Measurements from ENCODE around the gene SLC22A17.
"Not testable (repeated sequence)": the region's sequence is repeated elsewhere in the genome, so short reads cannot be mapped to it uniquely, and the experiment has no call there.

SLC22A17 gene

DNA sequence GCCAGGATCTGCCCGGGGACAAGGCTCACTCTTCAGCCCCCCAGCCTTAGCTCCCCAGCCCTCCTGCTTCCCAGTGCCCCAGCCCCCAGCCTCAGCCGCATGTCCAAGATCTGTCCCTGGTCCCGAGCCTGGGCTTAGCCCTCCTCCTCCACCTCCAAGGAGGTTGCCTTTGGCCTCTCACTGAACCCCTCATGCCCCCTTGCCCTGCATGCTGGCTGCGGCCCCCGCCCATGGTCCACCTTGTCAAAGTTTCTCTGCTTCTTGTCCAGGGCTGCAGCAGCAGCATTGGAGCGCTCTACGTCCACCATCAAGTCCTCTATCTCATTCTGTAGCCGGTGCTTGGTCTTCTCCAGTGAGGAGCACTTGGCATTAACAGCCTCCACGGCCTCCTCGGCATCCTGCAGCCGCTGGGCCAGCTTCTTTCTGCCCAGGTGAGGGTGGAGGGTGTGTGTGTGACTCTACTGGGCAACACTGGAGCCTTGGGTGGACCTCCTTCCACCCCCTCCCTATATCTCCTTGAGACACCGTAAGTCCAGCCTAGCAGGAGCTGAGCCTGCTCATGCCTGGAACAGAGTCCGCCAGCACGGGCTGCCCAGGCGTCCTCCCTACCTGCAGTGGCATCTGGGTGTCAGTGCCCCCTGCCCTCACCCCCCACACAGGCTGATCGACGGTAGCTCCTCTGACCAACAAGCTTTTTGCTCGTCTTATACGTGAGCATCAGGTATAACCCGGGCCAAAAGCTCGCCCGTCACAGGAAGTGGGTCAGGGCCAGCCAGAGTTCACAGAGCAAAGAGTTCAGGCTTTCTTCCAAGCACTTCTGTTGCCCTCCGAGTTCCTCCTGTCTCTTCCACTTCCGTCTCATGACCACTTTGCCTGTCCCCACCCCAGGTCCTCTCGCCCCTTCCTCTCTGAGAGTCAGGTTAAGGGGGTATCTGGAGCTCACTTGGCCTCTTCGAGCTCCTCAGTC lies 35.5 kb upstream of the SLC22A17 start:
- Histone ChIP-seq H3K36me3 (replicated peaks) (no peaks in the 10 kb centered on the region), H3K27ac (no peak overlapping the region), H3K4me3 (ENCODE audit: low read depth, low read length) (no peak overlapping the region), H3K27me3 (replicated peaks) (no peaks in the 10 kb centered on the region)
- DNase-seq, result no peak
- TF ChIP-seq, protein P1, sequence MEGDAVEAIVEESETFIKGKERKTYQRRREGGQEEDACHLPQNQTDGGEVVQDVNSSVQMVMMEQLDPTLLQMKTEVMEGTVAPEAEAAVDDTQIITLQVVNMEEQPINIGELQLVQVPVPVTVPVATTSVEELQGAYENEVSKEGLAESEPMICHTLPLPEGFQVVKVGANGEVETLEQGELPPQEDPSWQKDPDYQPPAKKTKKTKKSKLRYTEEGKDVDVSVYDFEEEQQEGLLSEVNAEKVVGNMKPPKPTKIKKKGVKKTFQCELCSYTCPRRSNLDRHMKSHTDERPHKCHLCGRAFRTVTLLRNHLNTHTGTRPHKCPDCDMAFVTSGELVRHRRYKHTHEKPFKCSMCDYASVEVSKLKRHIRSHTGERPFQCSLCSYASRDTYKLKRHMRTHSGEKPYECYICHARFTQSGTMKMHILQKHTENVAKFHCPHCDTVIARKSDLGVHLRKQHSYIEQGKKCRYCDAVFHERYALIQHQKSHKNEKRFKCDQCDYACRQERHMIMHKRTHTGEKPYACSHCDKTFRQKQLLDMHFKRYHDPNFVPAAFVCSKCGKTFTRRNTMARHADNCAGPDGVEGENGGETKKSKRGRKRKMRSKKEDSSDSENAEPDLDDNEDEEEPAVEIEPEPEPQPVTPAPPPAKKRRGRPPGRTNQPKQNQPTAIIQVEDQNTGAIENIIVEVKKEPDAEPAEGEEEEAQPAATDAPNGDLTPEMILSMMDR (IDR thresholded peaks at IDR 0.05; ENCODE audit: low read depth, low read length, missing control alignments), result no peak
- in situ Hi-C loops (cut with HindIII; ENCODE audit: low pct_ligation_motif_present, low sequenced_read_pairs), result no loop called here

DNA sequence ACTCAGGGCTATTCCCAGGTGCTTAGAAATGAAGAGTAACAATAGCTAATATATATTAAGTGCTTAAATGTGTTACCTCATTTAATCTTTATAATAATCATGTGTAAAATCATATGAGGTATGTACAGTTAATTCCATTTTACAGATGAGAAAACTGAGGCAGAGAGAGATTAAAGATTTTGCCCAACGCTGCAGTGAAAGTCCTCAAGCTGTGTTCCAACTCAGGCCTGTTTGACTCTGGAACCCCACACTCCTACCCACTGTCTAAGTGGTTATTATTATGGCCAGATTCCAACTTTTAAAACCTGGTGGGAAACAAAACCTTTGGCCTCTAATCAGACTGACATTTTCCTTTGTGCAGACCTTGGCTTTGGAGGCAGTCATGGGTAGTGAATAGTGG lies 34.3 kb upstream of the SLC22A17 start:
- in situ Hi-C loops (cut with HindIII; ENCODE audit: low pct_ligation_motif_present, low sequenced_read_pairs), result no loop called here
- no peak for DNase-seq
- no peak overlapping the region for H3K4me3 ChIP-seq (ENCODE audit: low read depth, low read length)
- no peaks in the 10 kb centered on the region for H3K27me3 ChIP-seq (replicated peaks)
- H3K36me3 ChIP-seq (replicated peaks), result no peaks in the 10 kb centered on the region
- no peak overlapping the region for H3K27ac ChIP-seq
- TF ChIP-seq, protein P1 (IDR thresholded peaks at IDR 0.05; ENCODE audit: low read depth, low read length, missing control alignments), result no peak

DNA sequence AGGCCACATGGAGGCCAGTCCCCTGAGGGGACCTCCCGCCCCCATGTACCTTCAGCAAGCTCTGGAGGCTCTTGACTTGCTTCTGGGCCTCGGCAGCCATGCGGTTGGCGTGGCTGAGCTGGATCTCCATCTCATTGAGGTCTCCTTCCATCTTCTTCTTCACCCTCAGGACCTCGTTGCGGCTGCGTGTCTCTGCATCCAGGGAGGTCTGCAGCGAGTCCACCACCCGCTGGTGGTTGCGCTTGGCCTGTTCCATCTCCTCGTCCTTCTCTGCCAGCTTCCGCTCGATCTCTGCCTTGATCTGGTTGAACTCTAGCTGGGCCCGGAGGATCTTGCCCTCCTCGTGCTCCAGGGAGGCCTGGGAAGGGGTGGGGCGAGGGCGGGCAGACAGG lies 33.6 kb upstream of the SLC22A17 start:
- H3K27me3 ChIP-seq (replicated peaks); DNase-seq; in situ Hi-C loops (cut with HindIII; ENCODE audit: low pct_ligation_motif_present, low sequenced_read_pairs); H3K36me3 ChIP-seq (replicated peaks); H3K4me3 ChIP-seq (ENCODE audit: low read depth, low read length); H3K27ac ChIP-seq: not testable (repeated sequence)

DNA sequence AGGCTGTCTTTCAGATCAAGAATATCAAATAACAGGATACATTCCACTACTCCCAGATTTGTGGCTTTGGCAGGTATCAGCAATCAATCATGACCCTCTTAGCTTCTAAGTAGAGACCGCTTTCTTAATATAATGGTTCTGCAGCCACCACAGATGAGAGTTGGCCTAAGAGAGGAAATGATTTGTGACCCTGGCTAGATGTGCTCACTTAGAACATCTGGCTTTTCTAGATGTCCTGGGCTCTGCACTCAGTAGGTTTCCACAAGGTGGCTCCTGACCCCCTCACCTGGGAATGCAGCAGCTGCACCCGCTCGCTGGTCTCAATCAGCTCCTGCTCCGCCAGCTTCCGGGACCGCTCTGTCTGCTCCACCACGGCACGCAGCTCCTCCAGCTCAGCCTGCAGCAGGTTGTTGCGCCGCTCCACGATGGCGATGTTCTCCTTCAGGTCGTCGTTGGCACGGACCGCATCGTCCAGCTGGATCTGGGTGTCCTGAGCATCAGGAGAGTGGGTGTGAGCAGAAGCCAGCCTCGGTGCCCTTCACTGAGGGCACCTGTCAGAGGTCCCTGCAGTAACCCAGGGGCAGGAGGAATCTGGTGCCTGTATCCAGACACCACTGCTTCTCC lies 33.1 kb upstream of the SLC22A17 start:
- Histone ChIP-seq H3K36me3 (replicated peaks) (no peaks in the 10 kb centered on the region), H3K27me3 (replicated peaks) (no peaks in the 10 kb centered on the region), H3K4me3 (ENCODE audit: low read depth, low read length) (no peak overlapping the region), H3K27ac (no peak overlapping the region)
- TF ChIP-seq, protein P1 (IDR thresholded peaks at IDR 0.05; ENCODE audit: low read depth, low read length, missing control alignments), result no peak
- in situ Hi-C loops (cut with HindIII; ENCODE audit: low pct_ligation_motif_present, low sequenced_read_pairs), result no loop called here
- DNase-seq, result no peak

- no peak for DNase-seq
- Histone ChIP-seq H3K4me3 (ENCODE audit: low read depth, low read length) (no peak overlapping the region), H3K36me3 (replicated peaks) (no peaks in the 10 kb centered on the region), H3K27ac (no peak overlapping the region), H3K27me3 (replicated peaks) (no peaks in the 10 kb centered on the region)
- TF ChIP-seq, protein P1 (IDR thresholded peaks at IDR 0.05; ENCODE audit: low read depth, low read length, missing control alignments), result no peak
- in situ Hi-C loops (cut with HindIII; ENCODE audit: low pct_ligation_motif_present, low sequenced_read_pairs), result no loop called here
Measured at GRCh38 chr14:23385244-23385641, 32.6 kb upstream of the SLC22A17 start.

- no peak overlapping the region for H3K4me3 ChIP-seq (ENCODE audit: low read depth, low read length)
- in situ Hi-C loops (cut with HindIII; ENCODE audit: low pct_ligation_motif_present, low sequenced_read_pairs), result no loop called here
Measured at GRCh38 chr14:23384364-23385080, 31.8 kb upstream of the SLC22A17 start.

More at GRCh38 chr14:23384364-23385080, 31.8 kb upstream of the SLC22A17 start:
- no peaks in the 10 kb centered on the region for H3K36me3 ChIP-seq (replicated peaks)
- TF ChIP-seq, protein P1 (IDR thresholded peaks at IDR 0.05; ENCODE audit: low read depth, low read length, missing control alignments), result no peak
- no peak for DNase-seq
- H3K27me3 ChIP-seq (replicated peaks), result no peaks in the 10 kb centered on the region
- no peak overlapping the region for H3K27ac ChIP-seq

Data from brain microvascular endothelial cell (primary cell).